Measurements from ENCODE around the gene TRAM2.

The TRAM2 gene

GRCh38 chr6:52543729-52544601 lies 32.9 kb downstream of the TRAM2 start:
- H3K79me2 ChIP-seq (ENCODE audit: insufficient read depth, low read length) = peaks cover 100% of the 10 kb centered on the region
- no peaks in the 10 kb centered on the region for H3K27me3 ChIP-seq (ENCODE audit: insufficient read depth, low read length, poor library complexity, severe bottlenecking)
- H3K4me3 ChIP-seq (ENCODE audit: low read length, poor library complexity, severe bottlenecking) = no peak overlapping the region
- peaks cover 5% of the 10 kb centered on the region for H4K20me1 ChIP-seq (ENCODE audit: insufficient read depth, low read length, poor library complexity, severe bottlenecking)
- no peak overlapping the region for H2AFZ ChIP-seq (ENCODE audit: low read length)
- H3K4me2 ChIP-seq (ENCODE audit: low read depth, low read length, poor library complexity, severe bottlenecking) = peak overlapping the region; percentile 12
- peaks cover 94% of the 10 kb centered on the region for H3K4me1 ChIP-seq (ENCODE audit: insufficient read depth, low read length, poor library complexity, severe bottlenecking)
- no peaks in the 10 kb centered on the region; the same call in 1 of the 2 replicates for H3F3A ChIP-seq (ENCODE audit: low read depth)
- no peaks in the 10 kb centered on the region for H3K9me3 ChIP-seq (ENCODE audit: insufficient read depth, low read depth, low read length)
- TF ChIP-seq CTCF (conservative IDR thresholded peaks at IDR 0.05; ENCODE audit: low read length) (no peak), EZH2phosphoT487 (IDR thresholded peaks at IDR 0.05; ENCODE audit: borderline replicate concordance) (no peak)
- H3K9ac ChIP-seq (ENCODE audit: low read depth, low read length, poor library complexity, severe bottlenecking) = no peak overlapping the region
- peaks cover 25% of the 10 kb centered on the region; the same call in 1 of the 2 replicates for H3K36me3 ChIP-seq (ENCODE audit: insufficient read depth, low read length)
- H3K9me2 ChIP-seq (replicated peaks; ENCODE audit: low read depth, low read length) = no peaks in the 10 kb centered on the region

GRCh38 chr6:52543262-52543661 lies 33.6 kb downstream of the TRAM2 start:
- no peak overlapping the region for H3K4me2 ChIP-seq (ENCODE audit: low read depth, low read length, poor library complexity, severe bottlenecking)
- no peaks in the 10 kb centered on the region for H3K9me2 ChIP-seq (replicated peaks; ENCODE audit: low read depth, low read length)
- H3K9me3 ChIP-seq (ENCODE audit: insufficient read depth, low read depth, low read length) = no peaks in the 10 kb centered on the region
- H4K20me1 ChIP-seq (ENCODE audit: insufficient read depth, low read length, poor library complexity, severe bottlenecking) = peaks cover 5% of the 10 kb centered on the region
- H3K27me3 ChIP-seq (ENCODE audit: insufficient read depth, low read length, poor library complexity, severe bottlenecking) = no peaks in the 10 kb centered on the region
- TF ChIP-seq EZH2phosphoT487 (IDR thresholded peaks at IDR 0.05; ENCODE audit: borderline replicate concordance) = no peak
- no peak for TF ChIP-seq CTCF (conservative IDR thresholded peaks at IDR 0.05; ENCODE audit: low read length)
- H3K9ac ChIP-seq (ENCODE audit: low read depth, low read length, poor library complexity, severe bottlenecking) = no peak overlapping the region
- peaks cover 1% of the 10 kb centered on the region; the same call in 1 of the 2 replicates for H3F3A ChIP-seq (ENCODE audit: low read depth)
- peaks cover 100% of the 10 kb centered on the region for H3K79me2 ChIP-seq (ENCODE audit: insufficient read depth, low read length)
- no peak overlapping the region for H3K4me3 ChIP-seq (ENCODE audit: low read length, poor library complexity, severe bottlenecking)
- H3K4me1 ChIP-seq (ENCODE audit: insufficient read depth, low read length, poor library complexity, severe bottlenecking) = peaks cover 94% of the 10 kb centered on the region
- no peak overlapping the region for H2AFZ ChIP-seq (ENCODE audit: low read length)
- H3K36me3 ChIP-seq (ENCODE audit: insufficient read depth, low read length) = peaks cover 18% of the 10 kb centered on the region; the same call in 1 of the 2 replicates

GRCh38 chr6:52541135-52541534 lies 35.7 kb downstream of the TRAM2 start:
- H3K27me3 ChIP-seq (ENCODE audit: insufficient read depth, low read length, poor library complexity, severe bottlenecking) = no peaks in the 10 kb centered on the region
- H3K4me1 ChIP-seq (ENCODE audit: insufficient read depth, low read length, poor library complexity, severe bottlenecking) = peaks cover 95% of the 10 kb centered on the region
- no peak overlapping the region for H3K4me3 ChIP-seq (ENCODE audit: low read length, poor library complexity, severe bottlenecking)
- H3K36me3 ChIP-seq (ENCODE audit: insufficient read depth, low read length) = 0 out of 2 replicates have a peak, but pooled peaks cover 7% of the 10 kb centered on the region
- H3K9ac ChIP-seq (ENCODE audit: low read depth, low read length, poor library complexity, severe bottlenecking) = peak overlapping the region; percentile 22
- TF ChIP-seq EZH2phosphoT487 (IDR thresholded peaks at IDR 0.05; ENCODE audit: borderline replicate concordance) = no peak
- no peak for TF ChIP-seq CTCF (conservative IDR thresholded peaks at IDR 0.05; ENCODE audit: low read length)
- no peaks in the 10 kb centered on the region for H4K20me1 ChIP-seq (ENCODE audit: insufficient read depth, low read length, poor library complexity, severe bottlenecking)
- H3F3A ChIP-seq (ENCODE audit: low read depth) = peaks cover 19% of the 10 kb centered on the region
- no peak overlapping the region for H2AFZ ChIP-seq (ENCODE audit: low read length)
- H3K9me2 ChIP-seq (replicated peaks; ENCODE audit: low read depth, low read length) = no peaks in the 10 kb centered on the region
- peaks cover 88% of the 10 kb centered on the region for H3K79me2 ChIP-seq (ENCODE audit: insufficient read depth, low read length)
- no peaks in the 10 kb centered on the region for H3K9me3 ChIP-seq (ENCODE audit: insufficient read depth, low read depth, low read length)
- H3K4me2 ChIP-seq (ENCODE audit: low read depth, low read length, poor library complexity, severe bottlenecking) = peak overlapping the region; percentile 79
